HFFc6 (cell line): ENCODE data around the gene NEIL1. TPM values are rescaled to one million over a fixed set of nuclear protein-coding genes. Genes with fewer than 3 reads are reported as not detected.
"Not testable (repeated sequence)": the region's sequence is repeated elsewhere in the genome, so short reads cannot be mapped to it uniquely, and the experiment has no call there.

Experiments used
- DNase-seq: peaks from one replicate; pipeline ENCODE4 v3.0.0-alpha.2; 2018
- H3K27ac Mint-ChIP-seq: 2 replicates; pipeline ENCODE4 v1.8.0; 2020; ENCODE audit warnings: mild to moderate bottlenecking, mixed read lengths
- H3K27me3 Mint-ChIP-seq: 2 replicates; pipeline ENCODE4 v1.8.0; 2021; ENCODE audit warnings: mild to moderate bottlenecking, moderate library complexity, mixed read lengths; ENCODE audit not compliant: insufficient read depth
- H3K36me3 Mint-ChIP-seq: 2 replicates; pipeline ENCODE4 v1.8.0; 2021; ENCODE audit warnings: low read depth, mixed read lengths
- H3K4me1 Mint-ChIP-seq: 2 replicates; pipeline ENCODE4 v1.8.0; 2020; ENCODE audit warnings: low read depth, mixed read lengths
- H3K4me3 Mint-ChIP-seq: 2 replicates; pipeline ENCODE4 v1.8.0; 2020; ENCODE audit warnings: mild to moderate bottlenecking, moderate library complexity, mixed read lengths
- H3K9me3 Mint-ChIP-seq: 2 replicates; pipeline ENCODE4 v1.8.0; 2020; ENCODE audit warnings: mild to moderate bottlenecking, mixed read lengths
- total RNA-seq, 6 experiments: library from RNA; stranded (reverse); fragmentation: NEBNext Ultra II Directional; extraction: Animal tissue kit (Norgen Biotek cat#: 25700); gene quantifications; 2 replicates in 1 of 6; 3 replicates in 5 of 6; pipeline ENCODE4 v1.2.3, GENCODE V29; 2021
- TF ChIP-seq, protein P1 (sequence below): fragments of 200-600 bp; sonication (generic); IDR thresholded peaks from 2 replicates; pipeline ENCODE4 v1.5.0; 2021; ENCODE audit warnings: antibody characterized with exemption, mild to moderate bottlenecking

NEIL1 gene
- total RNA-seq, 6 experiments from 2014 or later: 0.83 to 3.6 (median 2.4) TPM

- Mint-ChIP-seq H3K36me3 (no peaks in the 10 kb centered on the region), H3K4me1 (no peaks in the 10 kb centered on the region), H3K27me3 (peaks cover 16% of the 10 kb centered on the region), H3K27ac (no peak overlapping the region), H3K4me3 (peak overlapping the region; percentile 83), H3K9me3 (no peaks in the 10 kb centered on the region)
- no peak for DNase-seq
- TF ChIP-seq, protein P1, sequence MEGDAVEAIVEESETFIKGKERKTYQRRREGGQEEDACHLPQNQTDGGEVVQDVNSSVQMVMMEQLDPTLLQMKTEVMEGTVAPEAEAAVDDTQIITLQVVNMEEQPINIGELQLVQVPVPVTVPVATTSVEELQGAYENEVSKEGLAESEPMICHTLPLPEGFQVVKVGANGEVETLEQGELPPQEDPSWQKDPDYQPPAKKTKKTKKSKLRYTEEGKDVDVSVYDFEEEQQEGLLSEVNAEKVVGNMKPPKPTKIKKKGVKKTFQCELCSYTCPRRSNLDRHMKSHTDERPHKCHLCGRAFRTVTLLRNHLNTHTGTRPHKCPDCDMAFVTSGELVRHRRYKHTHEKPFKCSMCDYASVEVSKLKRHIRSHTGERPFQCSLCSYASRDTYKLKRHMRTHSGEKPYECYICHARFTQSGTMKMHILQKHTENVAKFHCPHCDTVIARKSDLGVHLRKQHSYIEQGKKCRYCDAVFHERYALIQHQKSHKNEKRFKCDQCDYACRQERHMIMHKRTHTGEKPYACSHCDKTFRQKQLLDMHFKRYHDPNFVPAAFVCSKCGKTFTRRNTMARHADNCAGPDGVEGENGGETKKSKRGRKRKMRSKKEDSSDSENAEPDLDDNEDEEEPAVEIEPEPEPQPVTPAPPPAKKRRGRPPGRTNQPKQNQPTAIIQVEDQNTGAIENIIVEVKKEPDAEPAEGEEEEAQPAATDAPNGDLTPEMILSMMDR: no peak
Measured at GRCh38 chr15:75348034-75348561, 1.3 kb downstream of the NEIL1 start.

GRCh38 chr15:75348562-75349350, 1.9 kb downstream of the NEIL1 start:
- no peaks in the 10 kb centered on the region for H3K9me3 Mint-ChIP-seq
- peaks cover 16% of the 10 kb centered on the region for H3K27me3 Mint-ChIP-seq
- H3K36me3 Mint-ChIP-seq: no peaks in the 10 kb centered on the region
- no peak for DNase-seq
- TF ChIP-seq, protein P1: no peak
- peak overlapping the region; percentile 83 for H3K4me3 Mint-ChIP-seq
- H3K4me1 Mint-ChIP-seq: no peaks in the 10 kb centered on the region
- no peak overlapping the region for H3K27ac Mint-ChIP-seq

DNA sequence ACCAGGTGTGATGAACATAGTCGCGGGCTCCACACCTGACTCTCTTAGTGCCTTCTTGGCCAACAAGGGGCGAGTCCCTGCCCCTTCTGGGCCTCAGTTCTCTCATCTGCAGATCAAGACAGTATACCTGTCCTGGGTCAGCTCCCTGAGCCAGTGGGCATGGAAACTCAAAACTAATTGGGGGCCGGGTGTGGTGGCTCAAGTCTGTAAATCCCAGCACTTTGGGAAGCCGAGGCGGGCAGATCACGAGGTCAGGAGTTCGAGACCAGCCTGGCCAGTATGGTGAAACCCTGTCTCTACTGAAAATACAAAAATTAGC, 2.5 kb downstream of the NEIL1 start:
- not testable (repeated sequence) for H3K4me1 Mint-ChIP-seq, H3K9me3 Mint-ChIP-seq, H3K27ac Mint-ChIP-seq, H3K4me3 Mint-ChIP-seq, H3K36me3 Mint-ChIP-seq, DNase-seq
- peaks cover 16% of the 10 kb centered on the region for H3K27me3 Mint-ChIP-seq

- TF ChIP-seq, protein P1: no peak
- H3K9me3 Mint-ChIP-seq: no peaks in the 10 kb centered on the region
- H3K27me3 Mint-ChIP-seq: peaks cover 16% of the 10 kb centered on the region
- no peak overlapping the region for H3K27ac Mint-ChIP-seq
- no peaks in the 10 kb centered on the region for H3K4me1 Mint-ChIP-seq
- H3K4me3 Mint-ChIP-seq: no peak overlapping the region
- no peaks in the 10 kb centered on the region for H3K36me3 Mint-ChIP-seq
- no peak for DNase-seq
Measured at GRCh38 chr15:75349851-75350588, 3.2 kb downstream of the NEIL1 start.

DNA sequence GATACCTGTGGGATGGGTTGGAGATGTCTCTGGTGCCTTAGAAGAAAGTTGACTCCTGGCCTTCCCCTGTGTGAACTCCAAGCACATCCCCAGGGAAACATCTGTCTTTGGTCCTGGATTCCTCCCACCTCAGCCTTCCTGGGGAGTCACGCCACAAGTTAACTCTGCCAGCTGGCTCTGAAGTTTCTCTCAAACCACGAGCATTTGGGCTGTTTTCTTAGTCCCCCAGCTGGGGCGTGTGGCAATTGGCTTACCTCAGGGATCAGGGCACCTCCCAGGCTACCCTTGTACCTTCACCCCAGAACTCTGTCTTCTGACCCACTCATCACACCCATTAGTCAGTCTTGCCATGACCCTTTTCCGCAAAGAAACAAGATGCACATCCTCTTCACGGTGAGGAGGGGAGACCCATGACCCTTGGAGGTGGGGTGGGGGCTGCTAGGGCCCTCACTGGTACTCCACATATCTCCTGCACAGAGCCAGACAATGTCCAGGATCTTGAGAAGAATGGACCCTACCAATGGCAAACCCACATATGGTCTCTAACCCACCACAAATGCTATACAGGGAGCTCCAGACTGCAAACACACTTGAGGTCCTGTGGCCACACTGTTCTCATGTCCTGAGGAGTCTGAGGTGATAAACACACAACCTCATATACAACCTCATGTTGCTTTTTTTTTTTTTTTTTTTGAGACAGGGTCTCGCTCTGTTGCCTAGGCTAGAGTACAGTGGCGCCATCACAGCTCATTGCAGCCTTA, 3.9 kb downstream of the NEIL1 start:
- DNase-seq: no peak
- Mint-ChIP-seq H3K9me3 (no peaks in the 10 kb centered on the region), H3K36me3 (no peaks in the 10 kb centered on the region), H3K27ac (no peak overlapping the region), H3K27me3 (peaks cover 16% of the 10 kb centered on the region), H3K4me1 (no peaks in the 10 kb centered on the region), H3K4me3 (no peak overlapping the region)
- TF ChIP-seq, protein P1: no peak
